K562 (cell line): ENCODE results near the gene SLC17A9. TPM values are rescaled to one million over a fixed set of nuclear protein-coding genes. Genes with fewer than 3 reads are reported as not detected.

ENCODE experiments used
- ATF1 ChIP-seq, 2 experiments: fragments of 450-650 bp in 1 of 2; IDR thresholded peaks; 2 replicates each; pipeline ENCODE4 v1.6.1; 2016; ENCODE audit warnings: missing compliant biosample characterization in 1 of 2, missing genetic modification characterization in 1 of 2
- DACH1 ChIP-seq: fragments of 450-650 bp; IDR thresholded peaks from 2 replicates; pipeline ENCODE4 v1.6.1; 2018; ENCODE audit not compliant: partially characterized antibody
- DPF2 ChIP-seq: fragments of 450-650 bp; IDR thresholded peaks from 2 replicates; pipeline ENCODE4 v1.6.1; 2016
- FOXK2 ChIP-seq, 2 experiments: fragments of 450-650 bp; IDR thresholded peaks in 1 of 2; conservative IDR thresholded peaks in 1 of 2; 2 replicates each; pipeline ENCODE4 v1.6.1; 2016; ENCODE audit warnings: low read depth in 2 of 2, mild to moderate bottlenecking in 1 of 2
- IRF1 ChIP-seq: sonication (generic); formaldehyde crosslinking; IDR thresholded peaks from 2 replicates; pipeline ENCODE4 v1.8.0; 2022; ENCODE audit warnings: missing genetic modification reagents, mild to moderate bottlenecking, borderline replicate concordance
- KHSRP ChIP-seq: fragments of 450-650 bp; IDR thresholded peaks from 2 replicates; pipeline ENCODE4 v1.6.1; 2017
- NFE2 ChIP-seq: IDR thresholded peaks from 2 replicates; pipeline ENCODE4 v1.6.1; 2014; ENCODE audit warnings: antibody characterized with exemption, low read depth
- SIN3B ChIP-seq: fragments of 450-650 bp; IDR thresholded peaks from 2 replicates; pipeline ENCODE4 v1.6.1; 2017; ENCODE audit warnings: low read depth, mild to moderate bottlenecking, moderate library complexity
- ZBTB34 ChIP-seq: fragments of 250-450 bp; sonication (Bioruptor Pico); IDR thresholded peaks from 2 replicates; pipeline ENCODE4 v1.8.0; 2021; ENCODE audit warnings: mild to moderate bottlenecking, moderate library complexity
- polyA plus RNA-seq, 8 experiments: library from polyadenylated mRNA; depleted of rRNA in 4 of 8; stranded (reverse) in 5 of 8; unstranded in 3 of 8; fragments of >200 nt; fragmentation: Nextera tagmentation in 2 of 8; fragmentation: Illumina TruSeq in 1 of 8; extraction: Ambion mirVana in 2 of 8; extraction: Trizol in 1 of 8; gene quantifications; 2 replicates each; pipeline versions ENCODE4 v1.2.1 to v1.2.3, GENCODE V29; 2011 to 2014; ENCODE audit warnings: inconsistent platforms in 1 of 8, missing spikeins in 1 of 8
- total RNA-seq, 7 experiments: library from RNA; depleted of rRNA in 6 of 7; stranded (reverse); fragments of >200 nt in 6 of 7; fragmentation: Illumina TruSeq in 2 of 7; extraction: Trizol in 2 of 7; gene quantifications; 2 replicates each; pipeline versions ENCODE4 v1.2.1 to v1.2.3, GENCODE V29; 2011 to 2021; ENCODE audit warnings: low replicate concordance in 1 of 7
- TF ChIP-seq, protein P1 (sequence below): fragments of 450-650 bp; formaldehyde crosslinking; IDR thresholded peaks from 2 replicates; pipeline ENCODE4 v1.4.0; 2022; ENCODE audit warnings: missing genetic modification characterization
- TF ChIP-seq, protein P2 (sequence below): fragments of 450-650 bp; IDR thresholded peaks from 2 replicates; pipeline ENCODE4 v1.6.1; 2016; ENCODE audit warnings: low read depth, mild to moderate bottlenecking, moderate library complexity
- TF ChIP-seq, protein P3 (sequence below), 2 experiments: fragments of 450-650 bp; conservative IDR thresholded peaks; 2 replicates each; pipeline ENCODE4 v1.6.1; 2017; ENCODE audit warnings: mild to moderate bottlenecking in 2 of 2, moderate library complexity in 2 of 2

The SLC17A9 gene
- total and polyA plus RNA-seq, 9 of the 15 experiments (the other 6 are each of a cell fraction or from before 2014, with no cell fraction given), result 0.04 to 0.31 TPM; not detected in 7

- TF ChIP-seq IRF1 (CRISPR knock-in tag) (no peak), NFE2 (peak; percentile 82), ZBTB34 (no peak), KHSRP (no peak), SIN3B (no peak), DACH1 (peak; percentile 20), FOXK2 (conservative IDR thresholded peaks at IDR 0.05 in 1 of 2, IDR thresholded peaks at IDR 0.05 in 1 of 2; ENCODE audit: low read depth in 2 of 2) (peak; percentile 70 to 71; a peak in 2 of 4 replicates), DPF2 (peak; percentile 41; the same call in 1 of the 2 replicates), ATF1 (CRISPR knock-in tag; IDR thresholded peaks at IDR 0.05) (no peak), ATF1 (tag; IDR thresholded peaks at IDR 0.05) (no peak)
- TF ChIP-seq, protein P1, sequence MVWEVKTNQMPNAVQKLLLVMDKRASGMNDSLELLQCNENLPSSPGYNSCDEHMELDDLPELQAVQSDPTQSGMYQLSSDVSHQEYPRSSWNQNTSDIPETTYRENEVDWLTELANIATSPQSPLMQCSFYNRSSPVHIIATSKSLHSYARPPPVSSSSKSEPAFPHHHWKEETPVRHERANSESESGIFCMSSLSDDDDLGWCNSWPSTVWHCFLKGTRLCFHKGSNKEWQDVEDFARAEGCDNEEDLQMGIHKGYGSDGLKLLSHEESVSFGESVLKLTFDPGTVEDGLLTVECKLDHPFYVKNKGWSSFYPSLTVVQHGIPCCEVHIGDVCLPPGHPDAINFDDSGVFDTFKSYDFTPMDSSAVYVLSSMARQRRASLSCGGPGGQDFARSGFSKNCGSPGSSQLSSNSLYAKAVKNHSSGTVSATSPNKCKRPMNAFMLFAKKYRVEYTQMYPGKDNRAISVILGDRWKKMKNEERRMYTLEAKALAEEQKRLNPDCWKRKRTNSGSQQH (CRISPR knock-in tag), result no peak
- TF ChIP-seq, protein P2, sequence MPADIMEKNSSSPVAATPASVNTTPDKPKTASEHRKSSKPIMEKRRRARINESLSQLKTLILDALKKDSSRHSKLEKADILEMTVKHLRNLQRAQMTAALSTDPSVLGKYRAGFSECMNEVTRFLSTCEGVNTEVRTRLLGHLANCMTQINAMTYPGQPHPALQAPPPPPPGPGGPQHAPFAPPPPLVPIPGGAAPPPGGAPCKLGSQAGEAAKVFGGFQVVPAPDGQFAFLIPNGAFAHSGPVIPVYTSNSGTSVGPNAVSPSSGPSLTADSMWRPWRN, result no peak
- TF ChIP-seq, protein P3, sequence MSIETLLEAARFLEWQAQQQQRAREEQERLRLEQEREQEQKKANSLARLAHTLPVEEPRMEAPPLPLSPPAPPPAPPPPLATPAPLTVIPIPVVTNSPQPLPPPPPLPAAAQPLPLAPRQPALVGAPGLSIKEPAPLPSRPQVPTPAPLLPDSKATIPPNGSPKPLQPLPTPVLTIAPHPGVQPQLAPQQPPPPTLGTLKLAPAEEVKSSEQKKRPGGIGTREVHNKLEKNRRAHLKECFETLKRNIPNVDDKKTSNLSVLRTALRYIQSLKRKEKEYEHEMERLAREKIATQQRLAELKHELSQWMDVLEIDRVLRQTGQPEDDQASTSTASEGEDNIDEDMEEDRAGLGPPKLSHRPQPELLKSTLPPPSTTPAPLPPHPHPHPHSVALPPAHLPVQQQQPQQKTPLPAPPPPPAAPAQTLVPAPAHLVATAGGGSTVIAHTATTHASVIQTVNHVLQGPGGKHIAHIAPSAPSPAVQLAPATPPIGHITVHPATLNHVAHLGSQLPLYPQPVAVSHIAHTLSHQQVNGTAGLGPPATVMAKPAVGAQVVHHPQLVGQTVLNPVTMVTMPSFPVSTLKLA (conservative IDR thresholded peaks at IDR 0.05), result peak in 1 of 2 experiments; percentile 28; a peak in 1 of 4 replicates
Observed at GRCh38 chr20:62935204-62935967, 17.1 kb upstream of the SLC17A9 start (continued).
